B cell (primary cell): Measurements from ENCODE around the gene SPEG. TPM values are rescaled to one million over a fixed set of nuclear protein-coding genes. Genes with fewer than 3 reads are reported as not detected.

Experiments used
- ATAC-seq: fragments of 200-7000 bp; cut with Tn5 transposase; one replicate; pipeline ENCODE4 v1.10.0; 2021; ENCODE audit warnings: low read depth, mild to moderate bottlenecking, moderate number of reproducible peaks, moderate library complexity
- CTCF ChIA-PET: fragments of 350-600 bp; sonication (Branson Sonifier 250); formaldehyde crosslinking; loops from one replicate; lab custom pipeline; 2021; ENCODE audit warnings: antibody characterized with exemption, inconsistent platforms; lab: Charles Lee
- POLR2A ChIA-PET: fragments of 350-600 bp; sonication (Branson Sonifier 250); formaldehyde crosslinking; loops from one replicate; lab custom pipeline; 2021; ENCODE audit warnings: antibody characterized with exemption; lab: Charles Lee
- DNase-seq: peaks from one replicate; pipeline ENCODE4 v3.0.0; 2013
- H2AFZ ChIP-seq: 2 replicates; pipeline ENCODE4 v1.6.1; 2012; ENCODE audit warnings: mild to moderate bottlenecking, low read depth, low read length; ENCODE audit not compliant: insufficient read depth, poor library complexity, severe bottlenecking
- H3K27ac ChIP-seq, 2 donors: 1 replicate in 1 of 2; 2 replicates in 1 of 2; pipeline ENCODE4 v1.5.1; 2012 to 2013; ENCODE audit warnings: low read length in 2 of 2, mild to moderate bottlenecking in 2 of 2, moderate library complexity in 1 of 2
- H3K27me3 ChIP-seq, 4 experiments: fragments of 200-600 bp in 1 of 4; sonication (generic) in 1 of 4; replicated peaks in 1 of 4; 1 replicate in 2 of 4; 2 replicates in 2 of 4; pipeline versions ENCODE4 v1.6.1 to v1.7.0; 2013 to 2016; ENCODE audit warnings: low read length in 3 of 4, mild to moderate bottlenecking in 2 of 4, mixed read lengths in 1 of 4, moderate library complexity in 1 of 4; ENCODE audit not compliant: insufficient read depth in 4 of 4, control insufficient read depth in 3 of 4; ENCODE audit errors: control extremely low read depth in 1 of 4
- H3K36me3 ChIP-seq, 2 experiments: replicated peaks in 1 of 2; 1 replicate in 1 of 2; 2 replicates in 1 of 2; pipeline versions ENCODE4 v1.6.1 to v1.7.1; 2013; ENCODE audit warnings: low read length in 1 of 2; ENCODE audit not compliant: insufficient read depth in 2 of 2, control insufficient read depth in 1 of 2; ENCODE audit errors: control extremely low read depth in 1 of 2, extremely low read depth in 1 of 2
- H3K4me1 ChIP-seq, 2 donors: fragments of 200-600 bp in 1 of 2; sonication (generic) in 1 of 2; 1 replicate in 1 of 2; 2 replicates in 1 of 2; pipeline versions ENCODE4 v1.5.1 to v1.6.1; 2013 to 2017; ENCODE audit warnings: low read length in 2 of 2; ENCODE audit not compliant: control insufficient read depth in 2 of 2, insufficient read depth in 2 of 2
- H3K4me2 ChIP-seq: replicated peaks from 2 replicates; pipeline ENCODE3; 2012; ENCODE audit warnings: mild to moderate bottlenecking, low read depth, low read length; ENCODE audit not compliant: poor library complexity, severe bottlenecking
- H3K4me3 ChIP-seq, 5 experiments: fragments of 200-600 bp in 1 of 5; sonication (generic) in 1 of 5; 1 replicate in 3 of 5; 2 replicates in 2 of 5; pipeline versions ENCODE4 v1.5.1 to v1.7.0; 2011 to 2016; ENCODE audit warnings: low read length in 4 of 5, mild to moderate bottlenecking in 4 of 5, low read depth in 2 of 5, control low read depth in 1 of 5, moderate library complexity in 1 of 5; ENCODE audit not compliant: insufficient read depth in 1 of 5; ENCODE audit errors: control extremely low read depth in 1 of 5, extremely low read depth in 1 of 5
- H3K79me2 ChIP-seq: fragments of 200-600 bp; sonication (generic); one replicate; pipeline ENCODE4 v1.6.0; 2016; ENCODE audit warnings: low read length; ENCODE audit not compliant: control insufficient read depth, insufficient read depth
- H3K9ac ChIP-seq: fragments of 200-600 bp; sonication (generic); 2 replicates; pipeline ENCODE4 v1.6.1; 2017; ENCODE audit warnings: mild to moderate bottlenecking, low read length, moderate library complexity
- H3K9me3 ChIP-seq, 3 donors: one replicate each; pipeline versions ENCODE4 v1.6.1 to v1.7.1; 2013; ENCODE audit warnings: low read length in 2 of 3; ENCODE audit not compliant: control insufficient read depth in 2 of 3, insufficient read depth in 1 of 3; ENCODE audit errors: control extremely low read depth in 1 of 3
- H4K20me1 ChIP-seq: 2 replicates; pipeline ENCODE4 v1.6.0; 2012; ENCODE audit warnings: mild to moderate bottlenecking, low read length; ENCODE audit not compliant: insufficient read depth, control insufficient read depth, poor library complexity, severe bottlenecking
- H3K27ac Mint-ChIP-seq: one replicate; pipeline ENCODE4 v1.8.0; 2021; ENCODE audit warnings: mixed read lengths
- H3K27me3 Mint-ChIP-seq: one replicate; pipeline ENCODE4 v1.8.0; 2021; ENCODE audit warnings: mixed read lengths
- H3K4me1 Mint-ChIP-seq: one replicate; pipeline ENCODE4 v1.8.0; 2021; ENCODE audit warnings: mixed read lengths
- H3K4me3 Mint-ChIP-seq: one replicate; pipeline ENCODE4 v1.8.0; 2021; ENCODE audit warnings: mixed read lengths
- H3K9me3 Mint-ChIP-seq: one replicate; pipeline ENCODE4 v1.8.0; 2022; ENCODE audit warnings: mixed read lengths; ENCODE audit not compliant: insufficient read depth
- EZH2 ChIP-seq: IDR thresholded peaks from 2 replicates; pipeline ENCODE4 v1.6.1; 2012; ENCODE audit warnings: borderline replicate concordance, low read depth, mild to moderate bottlenecking, moderate library complexity, low read length; ENCODE audit not compliant: insufficient read depth, poor library complexity, severe bottlenecking
- WGBS: methylation state at CpG from one replicate; pipeline ENCODE4 v1.1.5; 2013; ENCODE audit warnings: missing lambda C conversion rate; ENCODE audit not compliant: insufficient coverage; 5-methylcytosine and 5-hydroxymethylcytosine counted together
- intact Hi-C: fragments of 100-400 bp; cut with micrococcal nuclease; formaldehyde crosslinking; loops from one replicate; pipeline ENCODE4 v1.10.0; 2022
- polyA plus RNA-seq: library from polyadenylated mRNA; depleted of rRNA; stranded (reverse); fragments of >200 nt; gene quantifications from 2 replicates; pipeline ENCODE4 v1.2.3, GENCODE V29; 2012
- total RNA-seq, 2 donors: library from RNA; stranded (reverse); fragments of 120-200 nt in 1 of 2; gene quantifications; 1 replicate in 1 of 2; 2 replicates in 1 of 2; pipeline versions ENCODE4 v1.2.3 to v1.2.4, GENCODE V29; 2013 to 2022
- TF ChIP-seq, protein P1 (sequence below): fragments of 200-600 bp; IDR thresholded peaks from one replicate; pipeline ENCODE4 v1.8.0; 2022; ENCODE audit warnings: antibody characterized with exemption, mild to moderate bottlenecking

The SPEG gene
- total and polyA plus RNA-seq, 2 donors (not counting 1 experiment from before 2014, with no cell fraction given): 0.03 to 0.74 TPM

DNA sequence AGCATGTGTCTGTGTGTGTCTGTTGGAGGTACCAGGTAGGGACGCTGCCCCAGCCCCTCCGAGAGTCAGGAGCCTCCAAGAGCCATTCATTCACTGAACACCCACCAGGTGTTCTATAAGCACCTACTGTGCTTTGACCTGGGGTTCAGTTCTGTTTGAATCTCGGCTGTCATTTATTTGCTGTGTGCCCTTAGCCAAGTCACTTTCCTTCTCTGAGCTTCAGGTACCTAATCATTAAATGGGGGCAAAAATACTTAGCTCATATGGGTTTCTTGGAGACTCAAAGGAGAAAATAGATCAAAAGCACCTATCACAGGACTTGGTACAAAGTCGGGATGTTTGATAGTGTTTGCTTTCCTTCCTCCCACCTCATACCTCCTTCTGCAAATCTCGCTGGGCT lies 92.8 kb downstream of the SPEG start:
- Histone ChIP-seq H2AFZ (no peak overlapping the region), H4K20me1 (no peaks in the 10 kb centered on the region), H3K27me3 (peaks cover 1 to 76% (median 37%) of the 10 kb centered on the region in 4 experiments), H3K4me2 (no peak overlapping the region), H3K79me2 (no peaks in the 10 kb centered on the region), H3K36me3 (no peaks in the 10 kb centered on the region), H3K4me3 (no peak overlapping the region), H3K9ac (no peak overlapping the region), H3K27ac (no peak overlapping the region), H3K9me3 (peaks cover 0 to 4% (median 0%) of the 10 kb centered on the region in 3 donors), H3K4me1 (peaks cover 12 to 14% of the 10 kb centered on the region in 2 donors)
- TF ChIP-seq, protein P1, sequence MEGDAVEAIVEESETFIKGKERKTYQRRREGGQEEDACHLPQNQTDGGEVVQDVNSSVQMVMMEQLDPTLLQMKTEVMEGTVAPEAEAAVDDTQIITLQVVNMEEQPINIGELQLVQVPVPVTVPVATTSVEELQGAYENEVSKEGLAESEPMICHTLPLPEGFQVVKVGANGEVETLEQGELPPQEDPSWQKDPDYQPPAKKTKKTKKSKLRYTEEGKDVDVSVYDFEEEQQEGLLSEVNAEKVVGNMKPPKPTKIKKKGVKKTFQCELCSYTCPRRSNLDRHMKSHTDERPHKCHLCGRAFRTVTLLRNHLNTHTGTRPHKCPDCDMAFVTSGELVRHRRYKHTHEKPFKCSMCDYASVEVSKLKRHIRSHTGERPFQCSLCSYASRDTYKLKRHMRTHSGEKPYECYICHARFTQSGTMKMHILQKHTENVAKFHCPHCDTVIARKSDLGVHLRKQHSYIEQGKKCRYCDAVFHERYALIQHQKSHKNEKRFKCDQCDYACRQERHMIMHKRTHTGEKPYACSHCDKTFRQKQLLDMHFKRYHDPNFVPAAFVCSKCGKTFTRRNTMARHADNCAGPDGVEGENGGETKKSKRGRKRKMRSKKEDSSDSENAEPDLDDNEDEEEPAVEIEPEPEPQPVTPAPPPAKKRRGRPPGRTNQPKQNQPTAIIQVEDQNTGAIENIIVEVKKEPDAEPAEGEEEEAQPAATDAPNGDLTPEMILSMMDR: no peak
- no peak for TF ChIP-seq EZH2
- POLR2A ChIA-PET: no interaction called here
- Mint-ChIP-seq H3K27ac (no peak overlapping the region), H3K4me3 (no peak overlapping the region), H3K27me3 (peaks cover 74% of the 10 kb centered on the region), H3K9me3 (no peaks in the 10 kb centered on the region), H3K4me1 (peaks cover 7% of the 10 kb centered on the region)
- intact Hi-C loops: no loop called here
- WGBS: 86% methylated on average over 1 of the region's 5 CpGs
- ATAC-seq (no peak), DNase-seq (no peak)
- CTCF ChIA-PET: interaction anchor here (0.6 to 8.8 kb wide), 7 partner anchors 14 to 124 kb away, joined by 4 to 146 read pairs (median 29); partner anchors contain the start of gene GMPPA

DNA sequence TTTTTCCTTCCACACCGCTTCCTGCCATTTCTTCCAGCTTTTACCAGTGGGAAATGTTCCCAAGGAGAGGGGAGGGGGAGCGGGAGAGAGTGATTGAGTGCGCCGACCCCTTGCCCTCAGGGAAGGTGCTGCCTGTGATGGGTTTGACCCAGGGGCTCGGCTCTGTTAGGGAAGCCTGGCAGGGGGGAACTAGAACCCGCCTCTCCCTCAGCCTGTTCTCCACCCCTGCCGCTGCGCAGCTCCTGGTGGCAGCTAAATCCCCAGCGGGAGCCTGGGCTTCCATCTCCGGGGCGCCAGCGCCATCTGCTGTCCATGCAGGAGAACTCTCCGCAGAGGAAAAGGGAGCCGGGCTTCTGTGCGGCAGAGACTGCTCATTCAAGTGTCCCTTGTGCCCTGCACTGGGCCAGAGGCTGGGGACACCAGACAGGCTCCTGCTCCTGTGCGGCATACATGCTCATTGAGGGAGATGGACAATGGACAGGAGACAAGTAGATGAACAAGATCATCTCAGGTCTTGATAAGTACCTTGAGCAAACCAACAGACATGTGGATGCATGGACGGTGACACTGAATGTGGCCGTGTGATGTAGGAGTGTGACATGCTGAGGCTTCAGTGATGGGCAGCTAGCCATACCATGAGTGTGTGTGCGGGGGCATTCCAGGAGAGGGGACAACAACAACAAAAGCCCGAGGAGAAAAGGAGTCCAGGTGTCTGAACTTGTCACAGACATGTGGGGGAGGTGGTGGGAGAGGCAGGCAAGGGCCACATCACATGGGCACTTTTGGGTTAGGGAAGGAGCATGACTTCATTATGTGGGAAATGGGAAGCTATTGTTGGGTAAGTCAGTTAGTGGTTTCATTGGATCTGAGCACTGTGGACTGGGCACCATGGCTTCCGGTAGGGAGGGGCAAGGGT lies 95.7 kb downstream of the SPEG start:
- Histone ChIP-seq H4K20me1 (no peaks in the 10 kb centered on the region), H3K9me3 (no peaks in the 10 kb centered on the region), H3K27ac (no peak overlapping the region), H2AFZ (no peak overlapping the region), H3K4me3 (no peak overlapping the region), H3K4me2 (no peak overlapping the region), H3K9ac (no peak overlapping the region), H3K4me1 (peaks cover 4 to 5% of the 10 kb centered on the region in 2 donors), H3K36me3 (no peaks in the 10 kb centered on the region), H3K27me3 (peaks cover 0 to 53% (median 18%) of the 10 kb centered on the region in 4 experiments), H3K79me2 (no peaks in the 10 kb centered on the region)
- WGBS: 23% methylated on average over 17 of the region's 21 CpGs
- Mint-ChIP-seq H3K27me3 (peaks cover 64% of the 10 kb centered on the region), H3K27ac (no peak overlapping the region), H3K4me3 (no peak overlapping the region), H3K9me3 (no peaks in the 10 kb centered on the region), H3K4me1 (peaks cover 3% of the 10 kb centered on the region)
- DNase-seq (peak; percentile 84), ATAC-seq (peak; percentile 91)
- intact Hi-C loops: loop anchor here (1.0 kb wide), 3 partner anchors 35 to 127 kb away; no protein-coding TSS in a partner anchor
- TF ChIP-seq EZH2: no peak
- TF ChIP-seq, protein P1: peak; percentile 98
- ChIA-PET CTCF (interaction anchor here (0.6 to 8.8 kb wide), 30 partner anchors 8 to 501 kb away, joined by 3 to 146 read pairs (median 5); partner anchors contain the start of genes CHPF, GMPPA, STK11IP and TMEM198), POLR2A (no interaction called here)
